GM12878 (cell line): ENCODE results near the gene NFAM1. TPM values are rescaled to one million over a fixed set of nuclear protein-coding genes. Genes with fewer than 3 reads are reported as not detected.

Experiments
- ATAC-seq: fragments of 200-7000 bp; cut with Tn5 transposase; 3 replicates; pipeline ENCODE4 v1.9.1; 2020; ENCODE audit warnings: mild to moderate bottlenecking, moderate library complexity
- BruUV-seq: library from RNA; stranded (reverse); fragments of 400-500 nt; replicated peaks from 2 replicates; lab custom pipeline; 2021; lab: Mats Ljungman, UMichigan
- CTCF ChIA-PET: fragments of 300-600 bp; sonication (Branson Sonifier 250); formaldehyde crosslinking; extraction: SDS; loops from one replicate; lab custom pipeline; 2021; ENCODE audit warnings: inconsistent platforms; lab: Yijun Ruan, JAX
- POLR2A ChIA-PET: fragments of 350-600 bp; formaldehyde crosslinking; extraction: SDS; loops from one replicate; lab custom pipeline; 2021; ENCODE audit warnings: inconsistent platforms; lab: Charles Lee
- RAD21 ChIA-PET: fragments of 300-600 bp; sonication (Branson Sonifier 250); formaldehyde crosslinking; loops from one replicate; lab custom pipeline; 2023; ENCODE audit warnings: antibody characterized with exemption; ENCODE audit not compliant: unreplicated experiment; lab: Charles Lee
- SMC1A ChIA-PET: fragments of 300-600 bp; sonication (Branson Sonifier 250); formaldehyde crosslinking; loops from one replicate; lab custom pipeline; 2023; ENCODE audit not compliant: unreplicated experiment, uncharacterized antibody; lab: Charles Lee
- DNase-seq: peaks from one replicate; pipeline ENCODE4 v3.0.0-alpha.2; 2011; ENCODE audit warnings: low read depth, low spot score
- FAIRE-seq: peaks from 3 replicates; lab custom pipeline; 2011; peaks lifted over from hg19 to GRCh38; lab: Jason Lieb, UNC
- H2AFZ ChIP-seq: 2 replicates; pipeline ENCODE4 v1.6.0; 2011; ENCODE audit warnings: low read depth, low read length, control low read depth; ENCODE audit not compliant: control insufficient read depth
- H3K27ac ChIP-seq: 2 replicates; pipeline ENCODE4 v1.5.1; 2011; ENCODE audit warnings: control low read depth; ENCODE audit not compliant: control insufficient read depth, insufficient read depth
- H3K27me3 ChIP-seq, 2 experiments: replicated peaks in 1 of 2; 2 replicates each; pipeline versions ENCODE4 v1.6.0 to v1.6.1; 2011; ENCODE audit warnings: low read length in 1 of 2; ENCODE audit not compliant: control insufficient read depth in 2 of 2, insufficient read depth in 2 of 2
- H3K36me3 ChIP-seq, 2 experiments: 2 replicates each; pipeline ENCODE4 v1.5.1; 2011; ENCODE audit warnings: low read length in 1 of 2; ENCODE audit not compliant: control insufficient read depth in 2 of 2, insufficient read depth in 2 of 2
- H3K4me1 ChIP-seq: 2 replicates; pipeline ENCODE4 v1.6.1; 2011; ENCODE audit warnings: mild to moderate bottlenecking, low read length, moderate library complexity, mixed read lengths; ENCODE audit not compliant: control insufficient read depth, insufficient read depth
- H3K4me2 ChIP-seq: 2 replicates; pipeline ENCODE4 v1.6.0; 2011; ENCODE audit warnings: control low read depth; ENCODE audit not compliant: control insufficient read depth, insufficient read depth
- H3K4me3 ChIP-seq: fragments of 200-600 bp; sonication (generic); 2 replicates; pipeline ENCODE4 v1.5.1; 2016
- H3K79me2 ChIP-seq: 2 replicates; pipeline ENCODE4 v1.6.0; 2011; ENCODE audit warnings: low read length; ENCODE audit not compliant: control insufficient read depth, insufficient read depth
- H3K9ac ChIP-seq: 2 replicates; pipeline ENCODE4 v1.8.0; 2011; ENCODE audit warnings: low read length, control low read depth, mixed read lengths; ENCODE audit not compliant: control insufficient read depth, insufficient read depth
- H3K9me3 ChIP-seq: replicated peaks from 3 replicates; pipeline ENCODE4 v1.5.1; 2011; ENCODE audit warnings: mild to moderate bottlenecking, low read length; ENCODE audit not compliant: control insufficient read depth, insufficient read depth
- H4K20me1 ChIP-seq: 2 replicates; pipeline ENCODE4 v1.6.0; 2011; ENCODE audit not compliant: control insufficient read depth, insufficient read depth
- CTCF ChIP-seq, 3 experiments: IDR thresholded peaks in 2 of 3; conservative IDR thresholded peaks in 1 of 3; 2 replicates each; pipeline ENCODE4 v1.5.1; 2011; ENCODE audit warnings: low read depth in 3 of 3, low read length in 3 of 3, mild to moderate bottlenecking in 3 of 3, control low read depth in 2 of 3, moderate library complexity in 2 of 3, inconsistent platforms in 1 of 3, mixed read lengths in 1 of 3; ENCODE audit not compliant: control insufficient read depth in 2 of 3, insufficient read depth in 1 of 3; ENCODE audit errors: extremely low read depth in 1 of 3
- HSF1 ChIP-seq: fragments of 150-350 bp; IDR thresholded peaks from 2 replicates; pipeline ENCODE4 v1.6.1; 2014; ENCODE audit warnings: mild to moderate bottlenecking, low read depth, low read length
- IKZF1 ChIP-seq: fragments of 450-650 bp; conservative IDR thresholded peaks from 2 replicates; pipeline ENCODE4 v1.6.1; 2017; ENCODE audit warnings: antibody characterized with exemption, mild to moderate bottlenecking
- MLLT1 ChIP-seq: fragments of 450-650 bp; IDR thresholded peaks from 2 replicates; pipeline ENCODE4 v1.6.1; 2016; ENCODE audit warnings: mild to moderate bottlenecking
- WGBS: methylation state at CpG from one replicate; pipeline ENCODE4 v1.1.6; 2016; ENCODE audit warnings: low lambda C conversion rate; ENCODE audit not compliant: insufficient replicate concordance, insufficient coverage; ENCODE audit errors: missing lambda C conversion rate; 5-methylcytosine and 5-hydroxymethylcytosine counted together
- in situ Hi-C: fragments of 300-500 bp; cut with MboI; formaldehyde crosslinking; loops from 9 replicates; pipeline ENCODE4 v1.14.3; 2018; ENCODE audit warnings: mixed read lengths
- intact Hi-C: fragments of 100-400 bp; cut with micrococcal nuclease; formaldehyde crosslinking; loops from one replicate; pipeline ENCODE4 v1.14.2; 2022; ENCODE audit not compliant: unreplicated experiment
- polyA plus RNA-seq, 11 experiments: library from polyadenylated mRNA; depleted of rRNA in 4 of 11; unstranded in 6 of 11; stranded (reverse) in 5 of 11; fragments of >200 nt; fragmentation: Nextera tagmentation in 4 of 11; fragmentation: Illumina TruSeq in 1 of 11; extraction: Ambion mirVana in 4 of 11; extraction: Trizol in 1 of 11; gene quantifications; 1 replicate in 1 of 11; 2 replicates in 10 of 11; pipeline versions ENCODE4 v1.2.1 to v1.2.3, GENCODE V29; 2011 to 2016; ENCODE audit warnings: inconsistent platforms in 2 of 11, missing spikeins in 2 of 11, low read depth in 1 of 11
- total RNA-seq, 4 experiments: library from RNA; depleted of rRNA in 3 of 4; stranded (reverse); fragments of >200 nt in 3 of 4; fragmentation: Illumina TruSeq in 1 of 4; extraction: Trizol in 1 of 4; gene quantifications; 2 replicates each; pipeline versions ENCODE4 v1.2.1 to v1.2.3, GENCODE V29; 2013 to 2021

NFAM1 gene
- total and polyA plus RNA-seq, 10 of the 15 experiments (the other 5 are each of a cell fraction or from before 2014, with no cell fraction given) = 0.13 to 1.3 (median 0.24) TPM; not detected in 3

- peak overlapping the region; percentile 76 for H2AFZ ChIP-seq
- peaks cover 13% of the 10 kb centered on the region for H3K4me1 ChIP-seq
- no peak for TF ChIP-seq IKZF1
- intact Hi-C loops (loop anchor here (2.0 to 5.0 kb wide), 3 partner anchors 174 to 605 kb away; partner anchors contain the start of genes CENPM, POLDIP3 and SREBF2), in situ Hi-C loops (loop anchor here (5.0 kb wide), 2 partner anchors 271 to 471 kb away; partner anchors contain the start of gene SEPTIN3)
- peak overlapping the region; percentile 89 for H3K4me2 ChIP-seq
- DNase-seq (no peak), FAIRE-seq (no peak), ATAC-seq (no peak)
- peak overlapping the region; percentile 78 for H3K4me3 ChIP-seq
- no peaks in the 10 kb centered on the region for H3K9me3 ChIP-seq
- 41% methylated on average over 4 of the region's 12 CpGs for WGBS
- H3K27me3 ChIP-seq = no peaks in the 10 kb centered on the region
- POLR2A ChIA-PET = interaction anchor here (0.6 to 3.5 kb wide), 6 partner anchors 11 to 349 kb away, joined by 3 to 19 read pairs (median 4); partner anchors contain the start of gene NDUFA6
- no TSS peak for BruUV-seq
- peak overlapping the region; percentile 81 for H3K27ac ChIP-seq
- RAD21 ChIA-PET = interaction anchor here (0.8 to 12.1 kb wide), 14 partner anchors 19 to 497 kb away, joined by 3 to 97 read pairs (median 4); partner anchors contain the start of gene NDUFA6
- CTCF ChIA-PET = interaction anchor here (0.8 to 11.9 kb wide), 17 partner anchors 14 to 498 kb away, joined by 3 to 133 read pairs (median 3); partner anchors contain the start of genes NDUFA6 and SMDT1
- H3K79me2 ChIP-seq = peaks cover 28% of the 10 kb centered on the region
- SMC1A ChIA-PET = interaction anchor here (0.7 to 7.1 kb wide), 13 partner anchors 16 to 272 kb away, joined by 3 to 132 read pairs (median 4); no protein-coding TSS in a partner anchor
- H3K9ac ChIP-seq = peak overlapping the region; percentile 66
- H4K20me1 ChIP-seq = no peaks in the 10 kb centered on the region
- H3K36me3 ChIP-seq = no peaks in the 10 kb centered on the region; a peak in 1 of 4 replicates
These were observed 6.1 kb upstream of the NFAM1 start for GRCh38 chr22:42438293-42438650.

- POLR2A ChIA-PET = interaction anchor here (0.5 to 4.2 kb wide), 10 partner anchors 12 to 486 kb away, joined by 3 to 38 read pairs (median 4); partner anchors contain the start of genes NDUFA6 and SMIM45
- H3K4me2 ChIP-seq = peak overlapping the region; percentile 89
- RAD21 ChIA-PET = interaction anchor here (0.8 to 12.1 kb wide), 20 partner anchors 18 to 497 kb away, joined by 3 to 97 read pairs (median 6); partner anchors contain the start of genes NDUFA6 and SMDT1
- intact Hi-C loops (loop anchor here (1.0 to 5.0 kb wide), 8 partner anchors 21 to 605 kb away; partner anchors contain the start of genes CENPM, POLDIP3 and SREBF2), in situ Hi-C loops (loop anchor here (5.0 kb wide), 2 partner anchors 270 to 470 kb away; partner anchors contain the start of gene SEPTIN3)
- WGBS = under 1% methylated on average over 33 of the region's 33 CpGs
- peak overlapping the region; percentile 81 for H3K27ac ChIP-seq
- H3K27me3 ChIP-seq = no peaks in the 10 kb centered on the region
- H3K4me3 ChIP-seq = peak overlapping the region; percentile 78
- peak overlapping the region; percentile 76 for H2AFZ ChIP-seq
- peak overlapping the region; percentile 66 for H3K9ac ChIP-seq
- H4K20me1 ChIP-seq = no peaks in the 10 kb centered on the region
- H3K36me3 ChIP-seq = no peaks in the 10 kb centered on the region; a peak in 1 of 4 replicates
- H3K4me1 ChIP-seq = peaks cover 13% of the 10 kb centered on the region
- no TSS peak for BruUV-seq
- peaks cover 28% of the 10 kb centered on the region for H3K79me2 ChIP-seq
- ATAC-seq (peak; percentile 76), FAIRE-seq (peak; percentile 62), DNase-seq (peak; percentile 84)
- CTCF ChIA-PET = interaction anchor here (0.8 to 11.9 kb wide), 29 partner anchors 13 to 497 kb away, joined by 3 to 133 read pairs (median 4); partner anchors contain the start of genes NDUFA6 and SMDT1
- H3K9me3 ChIP-seq = no peaks in the 10 kb centered on the region
- SMC1A ChIA-PET = interaction anchor here (0.7 to 7.1 kb wide), 16 partner anchors 15 to 470 kb away, joined by 3 to 132 read pairs (median 5); partner anchors contain the start of gene NDUFA6
- TF ChIP-seq HSF1 (no peak), MLLT1 (0 out of 2 replicates have a peak, but pooled peaks have one; percentile 74), CTCF (IDR thresholded peaks at IDR 0.05 in 2 of 3, conservative IDR thresholded peaks at IDR 0.05 in 1 of 3; ENCODE audit: control insufficient read depth in 2 of 3, extremely low read depth in 1 of 3, insufficient read depth in 1 of 3, low read depth in 3 of 3, low read length in 3 of 3) (peak; percentile 92 to 98 (median 98))
These were observed 5.5 kb upstream of the NFAM1 start for GRCh38 chr22:42437488-42438292.
